Uterus (tissue), 2 donors: ENCODE results near the gene CST9L.

ENCODE experiments used
- CTCF ChIP-seq, 4 experiments: fragments of 200-600 bp in 2 of 4; fragments of 450-650 bp in 2 of 4; sonication (generic) in 2 of 4; IDR thresholded peaks; one replicate each; pipeline ENCODE4 v1.5.1; 2016 to 2019; ENCODE audit warnings: antibody characterized with exemption in 4 of 4, mild to moderate bottlenecking in 2 of 4, moderate library complexity in 1 of 4
- POLR2A ChIP-seq, 2 donors: fragments of 450-650 bp; IDR thresholded peaks; one replicate each; pipeline ENCODE4 v1.6.1; 2016; ENCODE audit warnings: antibody characterized with exemption in 2 of 2, mild to moderate bottlenecking in 1 of 2, moderate library complexity in 1 of 2

DNA sequence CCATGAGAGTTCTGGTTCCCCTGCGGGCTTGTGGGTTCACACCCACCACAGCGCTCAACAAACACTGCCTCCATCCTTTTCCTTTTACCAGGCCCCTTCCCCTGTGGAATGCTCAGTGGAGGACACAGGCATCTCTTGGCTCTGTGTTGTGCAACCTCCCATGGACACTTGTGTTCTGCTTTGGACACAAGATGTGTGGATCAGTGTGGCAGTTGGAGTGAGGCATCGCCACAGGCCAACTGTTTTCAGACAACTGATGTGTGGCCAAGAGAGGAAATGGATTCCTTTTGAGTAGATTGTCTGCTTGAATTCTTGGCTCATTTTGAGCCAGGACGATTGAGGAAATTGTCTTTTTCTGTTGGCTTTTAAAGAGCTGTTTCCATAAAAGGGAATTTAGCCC lies 50.6 kb downstream of the CST9L start:
- TF ChIP-seq CTCF (IDR thresholded peaks at IDR 0.05) = no peak
- TF ChIP-seq POLR2A (IDR thresholded peaks at IDR 0.05) = no peak
